Measurements from ENCODE around the gene AEN. TPM values are rescaled to one million over a fixed set of nuclear protein-coding genes. Genes with fewer than 3 reads are reported as not detected.

AEN gene
- total RNA-seq, 1 donor from 2014 or later: 10.3 TPM

GRCh38 chr15:88580532-88580931 lies 40.6 kb upstream of the AEN start:
- no peak for TF ChIP-seq CTCF (IDR thresholded peaks at IDR 0.05; ENCODE audit: borderline replicate concordance)
- Histone ChIP-seq H3K27me3 (ENCODE audit: low read depth) (no peaks in the 10 kb centered on the region), H3K27ac (replicated peaks) (no peak overlapping the region), H3K4me1 (no peaks in the 10 kb centered on the region), H3K36me3 (peaks cover 8% of the 10 kb centered on the region), H3K9me3 (replicated peaks) (peaks cover 9% of the 10 kb centered on the region), H3K4me3 (no peak overlapping the region)
- DNase-seq: no peak
- intact Hi-C loops (cut with micrococcal nuclease): no loop called here

- H3K4me3 ChIP-seq: no peak overlapping the region
- no peak overlapping the region for H3K27ac ChIP-seq (replicated peaks)
- peaks cover 8% of the 10 kb centered on the region for H3K36me3 ChIP-seq
- H3K9me3 ChIP-seq (replicated peaks): peaks cover 9% of the 10 kb centered on the region
- H3K27me3 ChIP-seq (ENCODE audit: low read depth): no peaks in the 10 kb centered on the region
- intact Hi-C loops (cut with micrococcal nuclease): no loop called here
- DNase-seq: no peak
- TF ChIP-seq CTCF (IDR thresholded peaks at IDR 0.05; ENCODE audit: borderline replicate concordance): no peak
- H3K4me1 ChIP-seq: no peaks in the 10 kb centered on the region
Observed at GRCh38 chr15:88586401-88587162, 34.6 kb upstream of the AEN start.

GRCh38 chr15:88590759-88591158 lies 30.4 kb upstream of the AEN start:
- no peaks in the 10 kb centered on the region for H3K27me3 ChIP-seq (ENCODE audit: low read depth)
- DNase-seq: no peak
- H3K4me1 ChIP-seq: no peaks in the 10 kb centered on the region
- no peaks in the 10 kb centered on the region for H3K36me3 ChIP-seq
- intact Hi-C loops (cut with micrococcal nuclease): no loop called here
- no peak overlapping the region for H3K4me3 ChIP-seq
- H3K9me3 ChIP-seq (replicated peaks): no peaks in the 10 kb centered on the region
- H3K27ac ChIP-seq (replicated peaks): no peak overlapping the region
- TF ChIP-seq CTCF (IDR thresholded peaks at IDR 0.05; ENCODE audit: borderline replicate concordance): no peak

GRCh38 chr15:88591384-88591783 lies 29.8 kb upstream of the AEN start:
- H3K4me3 ChIP-seq: no peak overlapping the region
- H3K27me3 ChIP-seq (ENCODE audit: low read depth): no peaks in the 10 kb centered on the region
- no peaks in the 10 kb centered on the region for H3K4me1 ChIP-seq
- no peak for DNase-seq
- H3K36me3 ChIP-seq: no peaks in the 10 kb centered on the region
- no peaks in the 10 kb centered on the region for H3K9me3 ChIP-seq (replicated peaks)
- no peak overlapping the region for H3K27ac ChIP-seq (replicated peaks)
- no peak for TF ChIP-seq CTCF (IDR thresholded peaks at IDR 0.05; ENCODE audit: borderline replicate concordance)
- intact Hi-C loops (cut with micrococcal nuclease): no loop called here

GRCh38 chr15:88603885-88604284 lies 17.3 kb upstream of the AEN start:
- TF ChIP-seq CTCF (IDR thresholded peaks at IDR 0.05; ENCODE audit: borderline replicate concordance): no peak
- intact Hi-C loops (cut with micrococcal nuclease): no loop called here
- Histone ChIP-seq H3K36me3 (no peaks in the 10 kb centered on the region), H3K9me3 (replicated peaks) (no peaks in the 10 kb centered on the region), H3K4me3 (no peak overlapping the region), H3K27me3 (ENCODE audit: low read depth) (peaks cover 70% of the 10 kb centered on the region), H3K4me1 (peaks cover 21% of the 10 kb centered on the region), H3K27ac (replicated peaks) (no peak overlapping the region)
- no peak for DNase-seq

Measured in left ventricle myocardium inferior (tissue), 1 donor.